GM12891 (cell line): Measurements from ENCODE around the gene ITGAL.

ENCODE experiments used
- POLR2A ChIP-seq: IDR thresholded peaks from 2 replicates; pipeline ENCODE4 v1.6.1; 2011; ENCODE audit warnings: low read depth, low read length, control low read depth
- POLR2AphosphoS5 ChIP-seq: IDR thresholded peaks from 2 replicates; pipeline ENCODE4 v1.6.1; 2011; ENCODE audit warnings: low read depth, low read length, control low read depth
- SPI1 ChIP-seq: IDR thresholded peaks from 2 replicates; pipeline ENCODE4 v1.6.1; 2011; ENCODE audit warnings: low read depth, low read length, control low read depth
- TAF1 ChIP-seq: IDR thresholded peaks from 2 replicates; pipeline ENCODE4 v1.6.1; 2011; ENCODE audit warnings: low read depth, low read length, control low read depth

DNA sequence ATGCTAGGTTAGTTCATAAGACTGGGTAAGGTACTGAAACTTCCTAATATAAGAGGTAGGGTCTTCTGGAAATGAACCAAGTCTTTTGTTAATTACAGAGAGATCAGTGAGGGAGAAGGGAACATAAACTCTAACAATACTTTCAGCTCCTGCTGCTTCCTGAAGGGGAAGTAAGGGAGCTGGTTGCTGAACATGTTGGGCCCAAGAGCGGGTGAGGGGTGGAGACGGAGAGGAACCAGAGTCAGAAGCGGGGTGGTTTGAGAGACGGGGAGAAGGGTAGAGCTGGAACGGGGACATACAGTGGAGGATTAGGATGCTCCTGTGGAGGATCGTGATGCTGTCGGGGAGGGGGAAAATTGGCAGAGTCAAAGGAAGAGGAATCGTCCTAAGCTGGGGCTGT is 73.6 kb downstream of the ITGAL start:
- TF ChIP-seq SPI1 (no peak), POLR2AphosphoS5 (no peak), TAF1 (no peak), POLR2A (no peak)
